DOHH2 (cell line): ENCODE results near the gene PCCA.

ENCODE experiments used
- H3F3A ChIP-seq: fragments of 200-600 bp; sonication (generic), shearing (Covaris generic); 2 replicates; pipeline ENCODE4 v1.6.0; 2016; ENCODE audit warnings: antibody characterized with exemption, mild to moderate bottlenecking; ENCODE audit not compliant: control insufficient read depth, insufficient read depth
- H3K27ac ChIP-seq: fragments of 200-600 bp; sonication (generic); 2 replicates; pipeline ENCODE4 v1.5.1; 2014; ENCODE audit warnings: low read depth, mild to moderate bottlenecking, low read length, moderate library complexity
- H3K27me3 ChIP-seq: fragments of 200-600 bp; sonication (generic); 2 replicates; pipeline ENCODE4 v1.6.1; 2014; ENCODE audit warnings: mild to moderate bottlenecking, low read length, mixed read lengths; ENCODE audit not compliant: control insufficient read depth
- H3K36me3 ChIP-seq: fragments of 200-600 bp; sonication (generic); 2 replicates; pipeline ENCODE4 v1.6.1; 2014; ENCODE audit warnings: mild to moderate bottlenecking, low read length, moderate library complexity, mixed read lengths; ENCODE audit not compliant: control insufficient read depth
- H3K4me1 ChIP-seq: fragments of 200-600 bp; sonication (generic); 2 replicates; pipeline ENCODE4 v1.6.1; 2014; ENCODE audit warnings: mild to moderate bottlenecking, low read length, mixed read lengths; ENCODE audit not compliant: control insufficient read depth
- H3K4me2 ChIP-seq: fragments of 200-600 bp; sonication (generic); 2 replicates; pipeline ENCODE4 v1.6.0; 2014; ENCODE audit warnings: mild to moderate bottlenecking, low read length, moderate library complexity
- H3K4me3 ChIP-seq: fragments of 200-600 bp; sonication (generic); 2 replicates; pipeline ENCODE4 v1.5.1; 2014; ENCODE audit warnings: mild to moderate bottlenecking, low read length, mixed read lengths
- H3K79me2 ChIP-seq: fragments of 200-600 bp; sonication (generic); 2 replicates; pipeline ENCODE4 v1.6.1; 2014; ENCODE audit warnings: mild to moderate bottlenecking, low read length, mixed read lengths; ENCODE audit not compliant: control insufficient read depth
- H3K9me2 ChIP-seq: fragments of 200-600 bp; sonication (generic); replicated peaks from 2 replicates; pipeline ENCODE4 v1.6.1; 2014; ENCODE audit warnings: mild to moderate bottlenecking, low read length, mixed read lengths; ENCODE audit not compliant: control insufficient read depth
- H3K9me3 ChIP-seq: fragments of 200-600 bp; sonication (generic); 2 replicates; pipeline ENCODE4 v1.6.1; 2014; ENCODE audit warnings: antibody characterized with exemption, low read length, mixed read lengths; ENCODE audit not compliant: control insufficient read depth, insufficient read depth
- H4K20me1 ChIP-seq: fragments of 200-600 bp; sonication (generic); 2 replicates; pipeline ENCODE4 v1.6.0; 2014; ENCODE audit warnings: low read depth, mild to moderate bottlenecking, antibody characterized with exemption, low read length, moderate library complexity; ENCODE audit not compliant: control insufficient read depth, insufficient read depth
- EZH2phosphoT487 ChIP-seq: fragments of 200-600 bp; sonication (generic); IDR thresholded peaks from 2 replicates; pipeline ENCODE4 v1.6.1; 2017; ENCODE audit warnings: borderline replicate concordance, mild to moderate bottlenecking, antibody characterized with exemption, low read length, moderate library complexity, mixed read lengths
- TF ChIP-seq, protein P1 (sequence below): fragments of 200-600 bp; sonication (generic); IDR thresholded peaks from one replicate; pipeline ENCODE4 v1.5.1; 2014; ENCODE audit warnings: antibody characterized with exemption, mild to moderate bottlenecking, low read depth, low read length; ENCODE audit not compliant: poor library complexity, severe bottlenecking

Gene PCCA

GRCh38 chr13:100182900-100183490 lies 94.1 kb downstream of the PCCA start:
- H3K4me3 ChIP-seq = no peak overlapping the region
- no peaks in the 10 kb centered on the region for H3K36me3 ChIP-seq
- no peaks in the 10 kb centered on the region for H3K4me1 ChIP-seq
- no peaks in the 10 kb centered on the region for H3K9me2 ChIP-seq
- no peaks in the 10 kb centered on the region for H3K27me3 ChIP-seq
- H3K27ac ChIP-seq = no peak overlapping the region
- no peaks in the 10 kb centered on the region for H3K79me2 ChIP-seq
- TF ChIP-seq, protein P1, sequence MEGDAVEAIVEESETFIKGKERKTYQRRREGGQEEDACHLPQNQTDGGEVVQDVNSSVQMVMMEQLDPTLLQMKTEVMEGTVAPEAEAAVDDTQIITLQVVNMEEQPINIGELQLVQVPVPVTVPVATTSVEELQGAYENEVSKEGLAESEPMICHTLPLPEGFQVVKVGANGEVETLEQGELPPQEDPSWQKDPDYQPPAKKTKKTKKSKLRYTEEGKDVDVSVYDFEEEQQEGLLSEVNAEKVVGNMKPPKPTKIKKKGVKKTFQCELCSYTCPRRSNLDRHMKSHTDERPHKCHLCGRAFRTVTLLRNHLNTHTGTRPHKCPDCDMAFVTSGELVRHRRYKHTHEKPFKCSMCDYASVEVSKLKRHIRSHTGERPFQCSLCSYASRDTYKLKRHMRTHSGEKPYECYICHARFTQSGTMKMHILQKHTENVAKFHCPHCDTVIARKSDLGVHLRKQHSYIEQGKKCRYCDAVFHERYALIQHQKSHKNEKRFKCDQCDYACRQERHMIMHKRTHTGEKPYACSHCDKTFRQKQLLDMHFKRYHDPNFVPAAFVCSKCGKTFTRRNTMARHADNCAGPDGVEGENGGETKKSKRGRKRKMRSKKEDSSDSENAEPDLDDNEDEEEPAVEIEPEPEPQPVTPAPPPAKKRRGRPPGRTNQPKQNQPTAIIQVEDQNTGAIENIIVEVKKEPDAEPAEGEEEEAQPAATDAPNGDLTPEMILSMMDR = no peak
- TF ChIP-seq EZH2phosphoT487 = no peak
- no peak overlapping the region for H3K4me2 ChIP-seq
- no peaks in the 10 kb centered on the region for H3F3A ChIP-seq
- H3K9me3 ChIP-seq = no peaks in the 10 kb centered on the region
- H4K20me1 ChIP-seq = no peaks in the 10 kb centered on the region

GRCh38 chr13:100184095-100184494 lies 95.2 kb downstream of the PCCA start:
- no peaks in the 10 kb centered on the region for H3K36me3 ChIP-seq
- no peaks in the 10 kb centered on the region for H3F3A ChIP-seq
- no peaks in the 10 kb centered on the region for H4K20me1 ChIP-seq
- H3K27ac ChIP-seq = no peak overlapping the region
- no peak overlapping the region for H3K4me2 ChIP-seq
- H3K4me3 ChIP-seq = no peak overlapping the region
- no peaks in the 10 kb centered on the region for H3K27me3 ChIP-seq
- H3K4me1 ChIP-seq = no peaks in the 10 kb centered on the region
- H3K79me2 ChIP-seq = no peaks in the 10 kb centered on the region
- no peaks in the 10 kb centered on the region for H3K9me3 ChIP-seq
- no peaks in the 10 kb centered on the region for H3K9me2 ChIP-seq
- TF ChIP-seq, protein P1 = no peak
- TF ChIP-seq EZH2phosphoT487 = no peak

DNA sequence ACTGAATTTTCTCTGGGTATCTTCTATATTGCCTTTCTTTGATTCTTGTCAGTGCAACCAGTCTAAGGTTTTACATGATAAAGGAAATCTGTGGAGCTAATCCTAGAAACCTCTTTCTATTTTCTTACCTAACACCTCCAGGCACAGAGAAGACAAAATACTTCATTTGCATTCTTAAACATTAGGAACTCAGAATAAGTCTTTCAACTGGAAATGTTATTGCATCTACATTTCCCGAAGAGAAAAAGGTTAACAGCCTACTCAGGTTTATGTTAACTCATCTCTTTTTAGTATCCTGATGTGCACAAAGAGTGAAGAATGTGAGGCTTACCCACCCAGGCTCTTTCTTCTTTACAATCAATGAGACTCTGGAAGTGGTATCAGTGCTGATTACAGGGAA lies 106.7 kb downstream of the PCCA start:
- Histone ChIP-seq H3K27me3 (no peaks in the 10 kb centered on the region), H3K4me1 (no peaks in the 10 kb centered on the region), H3K27ac (no peak overlapping the region), H3K79me2 (no peaks in the 10 kb centered on the region), H3K4me3 (no peak overlapping the region), H4K20me1 (no peaks in the 10 kb centered on the region), H3K4me2 (no peak overlapping the region), H3K36me3 (no peaks in the 10 kb centered on the region), H3K9me2 (no peaks in the 10 kb centered on the region), H3F3A (no peaks in the 10 kb centered on the region), H3K9me3 (no peaks in the 10 kb centered on the region)
- TF ChIP-seq, protein P1 = no peak
- no peak for TF ChIP-seq EZH2phosphoT487

DNA sequence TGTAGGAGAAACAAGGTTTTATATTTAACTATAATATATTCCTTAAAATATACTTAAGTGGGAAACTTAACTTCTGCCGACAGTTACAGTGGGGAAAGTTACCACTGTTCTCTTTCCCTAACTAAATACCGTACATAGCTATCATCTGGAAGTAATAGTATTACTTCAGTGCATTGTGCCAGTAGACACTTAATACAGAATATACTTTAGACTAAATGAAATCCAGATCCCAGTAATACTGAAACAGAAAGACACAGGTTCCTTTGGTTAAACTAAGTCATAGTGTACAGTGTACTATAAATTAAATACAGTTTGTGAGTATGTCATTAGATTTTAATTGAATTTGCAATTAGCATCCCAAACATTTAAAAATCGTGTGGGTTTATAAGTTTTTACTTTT lies 107.5 kb downstream of the PCCA start:
- no peaks in the 10 kb centered on the region for H3K36me3 ChIP-seq

More for the DNA sequence above, 107.5 kb downstream of the PCCA start:
- Histone ChIP-seq H4K20me1 (no peaks in the 10 kb centered on the region), H3K9me3 (no peaks in the 10 kb centered on the region), H3K4me2 (no peak overlapping the region), H3K27ac (no peak overlapping the region), H3K27me3 (no peaks in the 10 kb centered on the region), H3K79me2 (no peaks in the 10 kb centered on the region), H3K4me1 (no peaks in the 10 kb centered on the region), H3F3A (no peaks in the 10 kb centered on the region), H3K9me2 (no peaks in the 10 kb centered on the region), H3K4me3 (no peak overlapping the region)
- TF ChIP-seq, protein P1 = no peak
- TF ChIP-seq EZH2phosphoT487 = no peak
